Keratinocyte (primary cell): ENCODE results near the gene SPANXB1. TPM values are rescaled to one million over a fixed set of nuclear protein-coding genes. Genes with fewer than 3 reads are reported as not detected.
"Not testable (repeated sequence)": the region's sequence is repeated elsewhere in the genome, so short reads cannot be mapped to it uniquely, and the experiment has no call there.

Source experiments
- DNase-seq: peaks from one replicate; pipeline ENCODE4 v3.0.0-alpha.2; 2011; ENCODE audit warnings: low read depth, missing footprints, low spot score
- FAIRE-seq: peaks from 2 replicates; lab custom pipeline; 2011; peaks lifted over from hg19 to GRCh38; lab: Jason Lieb, UNC
- H2AFZ ChIP-seq: 2 replicates; pipeline ENCODE4 v1.6.0; 2012; ENCODE audit warnings: low read length, control low read depth, inconsistent platforms; ENCODE audit not compliant: control insufficient read depth
- H3K27ac ChIP-seq: 2 replicates; pipeline ENCODE4 v1.5.1; 2011; ENCODE audit warnings: low read length; ENCODE audit not compliant: control insufficient read depth, insufficient read depth
- H3K27me3 ChIP-seq: 3 replicates; pipeline ENCODE4 v1.6.0; 2011; ENCODE audit warnings: low read length; ENCODE audit not compliant: control insufficient read depth, insufficient read depth; ENCODE audit errors: extremely low read depth
- H3K36me3 ChIP-seq, 2 experiments: 2 replicates in 1 of 2; 3 replicates in 1 of 2; pipeline ENCODE4 v1.5.1; 2011; ENCODE audit warnings: low read length in 2 of 2, mild to moderate bottlenecking in 1 of 2; ENCODE audit not compliant: control insufficient read depth in 2 of 2, insufficient read depth in 2 of 2; ENCODE audit errors: extremely low read depth in 1 of 2
- H3K4me1 ChIP-seq: 3 replicates; pipeline ENCODE4 v1.5.1; 2011; ENCODE audit warnings: low read length; ENCODE audit not compliant: control insufficient read depth, insufficient read depth; ENCODE audit errors: extremely low read depth
- H3K4me2 ChIP-seq: 3 replicates; pipeline ENCODE4 v1.6.0; 2011; ENCODE audit warnings: low read depth, low read length; ENCODE audit not compliant: control insufficient read depth, insufficient read depth; ENCODE audit errors: extremely low read depth
- H3K4me3 ChIP-seq, 3 experiments: fragments of 200-600 bp in 1 of 3; sonication (generic) in 1 of 3; 2 replicates in 2 of 3; 3 replicates in 1 of 3; pipeline ENCODE4 v1.5.1; 2011 to 2016; ENCODE audit warnings: low read length in 3 of 3, mild to moderate bottlenecking in 3 of 3, control low read depth in 2 of 3, inconsistent platforms in 1 of 3, low read depth in 1 of 3, mixed read lengths in 1 of 3, mixed run types in 1 of 3, moderate library complexity in 1 of 3; ENCODE audit not compliant: control insufficient read depth in 2 of 3, insufficient read depth in 2 of 3; ENCODE audit errors: extremely low read depth in 1 of 3
- H3K79me2 ChIP-seq: 2 replicates; pipeline ENCODE4 v1.6.0; 2012; ENCODE audit warnings: low read length; ENCODE audit not compliant: control insufficient read depth, insufficient read depth
- H3K9ac ChIP-seq: 3 replicates; pipeline ENCODE4 v1.6.0; 2011; ENCODE audit warnings: low read length; ENCODE audit not compliant: control insufficient read depth, insufficient read depth; ENCODE audit errors: extremely low read depth
- H3K9me1 ChIP-seq: 3 replicates; pipeline ENCODE4 v1.6.0; 2011; ENCODE audit warnings: low read length; ENCODE audit not compliant: control insufficient read depth, insufficient read depth; ENCODE audit errors: extremely low read depth
- H3K9me3 ChIP-seq: 2 replicates; pipeline ENCODE4 v1.5.1; 2012; ENCODE audit warnings: low read depth, low read length; ENCODE audit not compliant: control insufficient read depth
- H4K20me1 ChIP-seq: 3 replicates; pipeline ENCODE4 v1.6.0; 2011; ENCODE audit warnings: low read length; ENCODE audit not compliant: control insufficient read depth, insufficient read depth; ENCODE audit errors: extremely low read depth
- dilution Hi-C: fragments of 300-500 bp; cut with MboI; formaldehyde crosslinking; loops from one replicate; pipeline ENCODE4 v1.7.0; 2020; ENCODE audit warnings: low sequenced_read_pairs; ENCODE audit not compliant: extremely low pct_ligation_motif_present
- polyA plus RNA-seq, 5 experiments: library from polyadenylated mRNA; depleted of rRNA in 3 of 5; stranded (reverse) in 3 of 5; stranded (forward) in 1 of 5; unstranded in 1 of 5; fragments of >200 nt; gene quantifications; 1 replicate in 1 of 5; 2 replicates in 3 of 5; 3 replicates in 1 of 5; pipeline versions ENCODE4 v1.2.1 to v1.2.3, GENCODE V29; 2011 to 2012; ENCODE audit warnings: missing spikeins in 2 of 5, low read depth in 1 of 5, low replicate concordance in 1 of 5

The SPANXB1 gene
- polyA plus RNA-seq, 1 donor (not counting 4 experiments of a cell fraction or from before 2014, with no cell fraction given) = not detected

DNA sequence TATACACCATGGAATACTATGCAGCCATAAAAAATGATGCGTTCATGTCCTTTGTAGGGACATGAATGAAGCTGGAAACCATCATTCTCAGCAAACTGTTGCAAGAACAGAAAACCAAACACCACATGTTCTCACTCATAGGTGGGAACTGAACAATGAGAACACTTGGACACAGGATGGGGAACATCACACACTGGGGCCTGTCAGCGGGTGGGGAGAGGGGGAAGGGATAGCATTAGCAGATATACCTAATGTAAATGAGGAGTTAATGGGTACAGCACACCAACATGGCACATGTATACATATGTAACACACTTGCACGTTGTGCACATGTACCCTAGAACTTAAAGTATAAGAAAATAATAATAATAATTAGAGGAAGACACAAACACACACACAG is 47.5 kb downstream of the SPANXB1 start:
- H3K9ac ChIP-seq, H3K4me2 ChIP-seq, FAIRE-seq, H3K27me3 ChIP-seq, H3K27ac ChIP-seq, H3K4me3 ChIP-seq, dilution Hi-C loops, H4K20me1 ChIP-seq, H3K9me3 ChIP-seq, DNase-seq, H3K4me1 ChIP-seq, H3K79me2 ChIP-seq, H3K36me3 ChIP-seq, H2AFZ ChIP-seq, H3K9me1 ChIP-seq: not testable (repeated sequence)

DNA sequence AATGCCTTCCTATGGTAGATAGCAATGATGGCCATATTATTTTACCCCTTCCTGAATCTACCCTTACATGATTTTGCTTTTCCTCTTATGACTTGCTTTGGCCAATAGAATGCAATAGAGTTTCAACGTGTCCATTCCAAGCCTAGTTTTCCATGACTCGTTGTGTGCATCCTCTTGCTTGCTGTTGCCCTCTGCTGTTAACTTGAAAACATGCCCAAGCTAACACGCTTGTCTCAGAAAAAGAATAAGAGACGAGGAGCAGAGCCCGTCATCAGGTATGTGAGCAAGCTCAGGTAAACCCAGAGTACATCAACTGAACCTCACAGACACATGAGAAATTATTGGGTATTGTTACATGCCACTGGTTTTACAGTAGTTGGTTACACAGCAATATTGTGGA is 49.7 kb downstream of the SPANXB1 start:
- H3K27ac ChIP-seq, DNase-seq, H3K36me3 ChIP-seq, FAIRE-seq, H3K9me1 ChIP-seq, H3K79me2 ChIP-seq, H3K27me3 ChIP-seq, H3K4me2 ChIP-seq, H3K9me3 ChIP-seq, H2AFZ ChIP-seq, H3K4me1 ChIP-seq, H3K9ac ChIP-seq, H4K20me1 ChIP-seq, dilution Hi-C loops, H3K4me3 ChIP-seq: not testable (repeated sequence)

Other genes with a start within 250 kb of the SPANXB1 start
- gene LDOC1, start 174.5 kb downstream of the SPANXB1 start, polyA plus RNA-seq = 6.4 to 18.2 TPM (median 8.5 TPM) in 3 replicates
- not detected in 3 replicates for gene SPANXC, start 239.9 kb downstream of the SPANXB1 start, polyA plus RNA-seq